AG09309 (cell line): ENCODE measurements around the gene ANKRD44.

ENCODE experiments used
- DNase-seq: peaks from one replicate; pipeline ENCODE4 v3.0.0-alpha.2; 2010; ENCODE audit warnings: low read depth
- H3K4me3 ChIP-seq: 2 replicates; pipeline ENCODE4 v1.5.1; 2011; ENCODE audit warnings: mild to moderate bottlenecking, low read depth, low read length, moderate library complexity; ENCODE audit not compliant: control insufficient read depth
- CTCF ChIP-seq: IDR thresholded peaks from 2 replicates; pipeline ENCODE4 v1.5.1; 2011; ENCODE audit warnings: mild to moderate bottlenecking, low read depth, low read length, inconsistent platforms; ENCODE audit not compliant: insufficient read depth, control insufficient read depth; ENCODE audit errors: missing control alignments

The ANKRD44 gene

GRCh38 chr2:196987649-196988364, 322.8 kb downstream of the ANKRD44 start:
- H3K4me3 ChIP-seq: no peak overlapping the region; the same call in none of the 2 replicates
- DNase-seq: peak; percentile 91
- no peak for TF ChIP-seq CTCF

GRCh38 chr2:196987298-196987648, 323.3 kb downstream of the ANKRD44 start:
- no peak for TF ChIP-seq CTCF
- no peak overlapping the region; the same call in 1 of the 2 replicates for H3K4me3 ChIP-seq
- DNase-seq: no peak

- TF ChIP-seq CTCF: no peak
- no peak overlapping the region for H3K4me3 ChIP-seq
- DNase-seq: no peak
Measured at GRCh38 chr2:196985511-196986183, 324.9 kb downstream of the ANKRD44 start.

- DNase-seq: no peak
- no peak for TF ChIP-seq CTCF
- no peak overlapping the region for H3K4me3 ChIP-seq
Measured at GRCh38 chr2:196984903-196985302, 325.7 kb downstream of the ANKRD44 start.

GRCh38 chr2:196983934-196984333, 326.6 kb downstream of the ANKRD44 start:
- TF ChIP-seq CTCF: no peak
- peak; percentile 62 for DNase-seq
- H3K4me3 ChIP-seq: no peak overlapping the region

GRCh38 chr2:196980473-196980872, 330.1 kb downstream of the ANKRD44 start:
- DNase-seq: no peak
- TF ChIP-seq CTCF: no peak
- H3K4me3 ChIP-seq: no peak overlapping the region

GRCh38 chr2:196980001-196980400, 330.6 kb downstream of the ANKRD44 start:
- no peak for TF ChIP-seq CTCF
- no peak for DNase-seq
- no peak overlapping the region for H3K4me3 ChIP-seq
